ENCODE results near the gene PCSK7.

GRCh38 chr11:117157507-117157906, 74.4 kb downstream of the PCSK7 start:
- TF ChIP-seq CTCF (IDR thresholded peaks at IDR 0.05; ENCODE audit: insufficient read depth, low read length, poor library complexity, severe bottlenecking) (no peak), EZH2phosphoT487 (conservative IDR thresholded peaks at IDR 0.05; ENCODE audit: low read length) (no peak)
